ENCODE results near the gene KCNC1. TPM values are rescaled to one million over a fixed set of nuclear protein-coding genes. Genes with fewer than 3 reads are reported as not detected.

KCNC1 gene
- total and polyA plus RNA-seq, 2 of the 13 experiments (the other 11 are each of a cell fraction or from before 2014, with no cell fraction given): 0.01 to 0.04 TPM

- TF ChIP-seq HBP1 (CRISPR knock-in tag; IDR thresholded peaks at IDR 0.05; ENCODE audit: low read depth) (peak; percentile 82; the same call in 1 of the 2 replicates), GTF3A (CRISPR knock-in tag; conservative IDR thresholded peaks at IDR 0.05) (peak; percentile 90; the same call in 1 of the 2 replicates), SOX6 (IDR thresholded peaks at IDR 0.05) (no peak), SOX6 (CRISPR knock-in tag; IDR thresholded peaks at IDR 0.05) (peak; percentile 99), ZFP41 (CRISPR knock-in tag; IDR thresholded peaks at IDR 0.05; ENCODE audit: borderline replicate concordance) (no peak), ZNF660 (CRISPR knock-in tag; IDR thresholded peaks at IDR 0.05; ENCODE audit: borderline replicate concordance, low read depth) (no peak), ZNF260 (CRISPR knock-in tag; IDR thresholded peaks at IDR 0.05; ENCODE audit: borderline replicate concordance, low read depth) (no peak), SAP130 (CRISPR knock-in tag; IDR thresholded peaks at IDR 0.05; ENCODE audit: low read depth) (peak; percentile 87), SNAPC4 (CRISPR knock-in tag; IDR thresholded peaks at IDR 0.05) (peak; percentile 79; the same call in 1 of the 2 replicates), ZNF17 (CRISPR knock-in tag; IDR thresholded peaks at IDR 0.05) (0 out of 2 replicates have a peak, but pooled peaks have one; percentile 65), PHF5A (CRISPR knock-in tag; IDR thresholded peaks at IDR 0.05; ENCODE audit: low read depth, unreplicated experiment) (peak; percentile 93), HES4 (CRISPR knock-in tag; IDR thresholded peaks at IDR 0.05; ENCODE audit: borderline replicate concordance) (peak; percentile 81), KLF12 (CRISPR knock-in tag; IDR thresholded peaks at IDR 0.05; ENCODE audit: borderline replicate concordance) (peak; percentile 77; the same call in 1 of the 2 replicates), RELA (CRISPR knock-in tag; IDR thresholded peaks at IDR 0.05) (peak; percentile 83; the same call in 1 of the 2 replicates), ZNF710 (CRISPR knock-in tag; IDR thresholded peaks at IDR 0.05; ENCODE audit: borderline replicate concordance) (peak; percentile 86; the same call in 1 of the 2 replicates), POLR2AphosphoS5 (IDR thresholded peaks at IDR 0.05; ENCODE audit: low read depth, low read length) (no peak)
- TF ChIP-seq, protein P1, sequence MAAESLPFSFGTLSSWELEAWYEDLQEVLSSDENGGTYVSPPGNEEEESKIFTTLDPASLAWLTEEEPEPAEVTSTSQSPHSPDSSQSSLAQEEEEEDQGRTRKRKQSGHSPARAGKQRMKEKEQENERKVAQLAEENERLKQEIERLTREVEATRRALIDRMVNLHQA (CRISPR knock-in tag; IDR thresholded peaks at IDR 0.05): no peak
- TF ChIP-seq, protein P2, sequence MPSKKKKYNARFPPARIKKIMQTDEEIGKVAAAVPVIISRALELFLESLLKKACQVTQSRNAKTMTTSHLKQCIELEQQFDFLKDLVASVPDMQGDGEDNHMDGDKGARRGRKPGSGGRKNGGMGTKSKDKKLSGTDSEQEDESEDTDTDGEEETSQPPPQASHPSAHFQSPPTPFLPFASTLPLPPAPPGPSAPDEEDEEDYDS (CRISPR knock-in tag; IDR thresholded peaks at IDR 0.05): peak; percentile 45; the same call in 1 of the 2 replicates
- TF ChIP-seq, protein P3, sequence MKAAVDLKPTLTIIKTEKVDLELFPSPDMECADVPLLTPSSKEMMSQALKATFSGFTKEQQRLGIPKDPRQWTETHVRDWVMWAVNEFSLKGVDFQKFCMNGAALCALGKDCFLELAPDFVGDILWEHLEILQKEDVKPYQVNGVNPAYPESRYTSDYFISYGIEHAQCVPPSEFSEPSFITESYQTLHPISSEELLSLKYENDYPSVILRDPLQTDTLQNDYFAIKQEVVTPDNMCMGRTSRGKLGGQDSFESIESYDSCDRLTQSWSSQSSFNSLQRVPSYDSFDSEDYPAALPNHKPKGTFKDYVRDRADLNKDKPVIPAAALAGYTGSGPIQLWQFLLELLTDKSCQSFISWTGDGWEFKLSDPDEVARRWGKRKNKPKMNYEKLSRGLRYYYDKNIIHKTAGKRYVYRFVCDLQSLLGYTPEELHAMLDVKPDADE (CRISPR knock-in tag; IDR thresholded peaks at IDR 0.05): no peak
Observed at GRCh38 chr11:17770048-17770652, 35.6 kb downstream of the KCNC1 start (continued).

Data from HepG2 (cell line).